Upper lobe of left lung (tissue), 6 donors: Measurements from ENCODE around the gene INO80E. TPM values are rescaled to one million over a fixed set of nuclear protein-coding genes. Genes with fewer than 3 reads are reported as not detected.

ENCODE experiments used
- ATAC-seq, 2 donors: fragments of 200-7000 bp; cut with Tn5 transposase; one replicate each; pipeline ENCODE4 v1.9.1; 2022; ENCODE audit warnings: mild to moderate bottlenecking in 2 of 2, moderate library complexity in 2 of 2; ENCODE audit not compliant: low FRiP score in 2 of 2
- DNase-seq, 2 donors: peaks; one replicate each; pipeline ENCODE4 v3.0.0-alpha.2; 2019 to 2020
- H3K27ac ChIP-seq, 4 donors: fragments of 200-600 bp; sonication (generic); one replicate each; pipeline ENCODE4 v1.5.1; 2016 to 2019
- H3K27me3 ChIP-seq, 4 donors: fragments of 200-600 bp; sonication (generic); one replicate each; pipeline ENCODE4 v1.5.1; 2017 to 2019
- H3K36me3 ChIP-seq, 4 donors: fragments of 200-600 bp; sonication (generic); one replicate each; pipeline ENCODE4 v1.5.1; 2016 to 2019
- H3K4me1 ChIP-seq, 4 donors: fragments of 200-600 bp; sonication (generic); one replicate each; pipeline ENCODE4 v1.5.1; 2018 to 2019
- H3K4me3 ChIP-seq, 4 donors: fragments of 200-600 bp; sonication (generic); one replicate each; pipeline ENCODE4 v1.5.1; 2017 to 2019; ENCODE audit warnings: mild to moderate bottlenecking in 2 of 4, moderate library complexity in 1 of 4
- H3K9me3 ChIP-seq, 4 donors: fragments of 200-600 bp; sonication (generic); one replicate each; pipeline ENCODE4 v1.5.1; 2018 to 2019
- EP300 ChIP-seq, 4 donors: sonication (generic); formaldehyde crosslinking; IDR thresholded peaks; one replicate each; pipeline ENCODE4 v1.5.1; 2017; ENCODE audit warnings: antibody characterized with exemption in 4 of 4, control low read depth in 2 of 4
- POLR2A ChIP-seq, 4 donors: fragments of 450-650 bp; IDR thresholded peaks; one replicate each; pipeline ENCODE4 v1.5.1; 2016 to 2017; ENCODE audit warnings: antibody characterized with exemption in 4 of 4, mild to moderate bottlenecking in 2 of 4
- POLR2AphosphoS5 ChIP-seq, 2 donors: sonication (generic); formaldehyde crosslinking; IDR thresholded peaks; one replicate each; pipeline ENCODE4 v1.5.1; 2017; ENCODE audit warnings: antibody characterized with exemption in 2 of 2
- WGBS, 2 donors: methylation state at CpG; one replicate each; pipeline ENCODE4 v1.1.5; 2017 to 2018; 5-methylcytosine and 5-hydroxymethylcytosine counted together
- total RNA-seq, 6 donors: library from RNA; depleted of rRNA in 4 of 6; stranded (reverse); fragments of >200 nt in 4 of 6; gene quantifications; one replicate each; pipeline versions ENCODE4 v1.1.0 to v1.2.1, GENCODE V29; 2016 to 2021
- TF ChIP-seq, protein P1 (sequence below), 6 experiments: fragments of 450-650 bp in 4 of 6; fragments of 200-600 bp in 2 of 6; sonication (generic) in 2 of 6; IDR thresholded peaks; one replicate each; pipeline ENCODE4 v1.5.1; 2016 to 2019; ENCODE audit warnings: antibody characterized with exemption in 6 of 6
- donor health status: DM: no; HTN: no; CAD: no; lungs with moderate emphysema.
- donor health status: DM: no; HTN: yes; CAD: no; lungs with severe emphysema.

INO80E gene
- total RNA-seq, 6 donors from 2014 or later = 29.5 to 82.8 (median 55.7) TPM

DNA sequence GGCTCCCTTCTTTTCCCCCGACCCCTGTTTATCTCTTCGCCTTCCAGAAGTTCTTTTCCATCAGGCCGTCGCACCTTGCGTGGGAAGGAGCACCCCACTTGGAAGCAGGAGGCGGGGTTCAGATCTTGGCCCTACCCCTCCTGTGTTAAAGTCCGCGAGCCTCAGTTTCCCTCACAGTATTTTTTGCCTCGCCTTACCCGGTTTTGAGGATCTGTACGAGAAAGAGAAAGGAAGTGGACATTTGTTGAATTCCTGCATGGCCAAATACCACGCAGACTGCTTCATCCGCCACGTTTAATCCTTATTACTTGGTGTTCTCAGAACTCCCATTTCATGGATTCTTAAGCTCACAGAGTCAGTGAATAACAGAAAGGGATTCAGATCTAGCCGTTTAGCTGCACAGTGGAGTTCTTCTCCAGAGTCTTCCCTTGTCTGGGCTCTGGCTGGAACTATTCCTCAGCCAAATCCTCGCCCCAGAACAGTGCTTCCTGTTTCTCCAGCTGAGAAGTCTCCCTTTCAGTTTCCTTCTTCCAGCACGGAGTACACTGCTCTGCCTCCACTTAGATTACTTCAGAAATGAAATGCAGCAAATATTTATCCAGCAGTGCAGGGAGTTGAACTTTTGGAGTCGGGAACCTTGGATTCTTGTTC is 33.6 kb upstream of the INO80E start:
- Histone ChIP-seq H3K27me3 (no peaks in the 10 kb centered on the region), H3K4me3 (peak overlapping the region; percentile 53 to 89 (median 74)), H3K27ac (peak overlapping the region; percentile 87 to 97 (median 91)), H3K36me3 (peaks cover 0 to 24% (median 1%) of the 10 kb centered on the region in 4 donors), H3K4me1 (peaks cover 15 to 42% (median 21%) of the 10 kb centered on the region in 4 donors), H3K9me3 (no peaks in the 10 kb centered on the region)
- peak in 1 of 2 donors; percentile 37 for DNase-seq
- WGBS, 2 donors = 4 to 7% methylated on average over 18 of the region's 18 CpGs
- TF ChIP-seq, protein P1, sequence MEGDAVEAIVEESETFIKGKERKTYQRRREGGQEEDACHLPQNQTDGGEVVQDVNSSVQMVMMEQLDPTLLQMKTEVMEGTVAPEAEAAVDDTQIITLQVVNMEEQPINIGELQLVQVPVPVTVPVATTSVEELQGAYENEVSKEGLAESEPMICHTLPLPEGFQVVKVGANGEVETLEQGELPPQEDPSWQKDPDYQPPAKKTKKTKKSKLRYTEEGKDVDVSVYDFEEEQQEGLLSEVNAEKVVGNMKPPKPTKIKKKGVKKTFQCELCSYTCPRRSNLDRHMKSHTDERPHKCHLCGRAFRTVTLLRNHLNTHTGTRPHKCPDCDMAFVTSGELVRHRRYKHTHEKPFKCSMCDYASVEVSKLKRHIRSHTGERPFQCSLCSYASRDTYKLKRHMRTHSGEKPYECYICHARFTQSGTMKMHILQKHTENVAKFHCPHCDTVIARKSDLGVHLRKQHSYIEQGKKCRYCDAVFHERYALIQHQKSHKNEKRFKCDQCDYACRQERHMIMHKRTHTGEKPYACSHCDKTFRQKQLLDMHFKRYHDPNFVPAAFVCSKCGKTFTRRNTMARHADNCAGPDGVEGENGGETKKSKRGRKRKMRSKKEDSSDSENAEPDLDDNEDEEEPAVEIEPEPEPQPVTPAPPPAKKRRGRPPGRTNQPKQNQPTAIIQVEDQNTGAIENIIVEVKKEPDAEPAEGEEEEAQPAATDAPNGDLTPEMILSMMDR (IDR thresholded peaks at IDR 0.05) = no peak
- TF ChIP-seq POLR2AphosphoS5 (IDR thresholded peaks at IDR 0.05) (no peak), POLR2A (IDR thresholded peaks at IDR 0.05) (peak in 1 of 4 donors; percentile 4)
- ATAC-seq = peak; percentile 71 to 76

DNA sequence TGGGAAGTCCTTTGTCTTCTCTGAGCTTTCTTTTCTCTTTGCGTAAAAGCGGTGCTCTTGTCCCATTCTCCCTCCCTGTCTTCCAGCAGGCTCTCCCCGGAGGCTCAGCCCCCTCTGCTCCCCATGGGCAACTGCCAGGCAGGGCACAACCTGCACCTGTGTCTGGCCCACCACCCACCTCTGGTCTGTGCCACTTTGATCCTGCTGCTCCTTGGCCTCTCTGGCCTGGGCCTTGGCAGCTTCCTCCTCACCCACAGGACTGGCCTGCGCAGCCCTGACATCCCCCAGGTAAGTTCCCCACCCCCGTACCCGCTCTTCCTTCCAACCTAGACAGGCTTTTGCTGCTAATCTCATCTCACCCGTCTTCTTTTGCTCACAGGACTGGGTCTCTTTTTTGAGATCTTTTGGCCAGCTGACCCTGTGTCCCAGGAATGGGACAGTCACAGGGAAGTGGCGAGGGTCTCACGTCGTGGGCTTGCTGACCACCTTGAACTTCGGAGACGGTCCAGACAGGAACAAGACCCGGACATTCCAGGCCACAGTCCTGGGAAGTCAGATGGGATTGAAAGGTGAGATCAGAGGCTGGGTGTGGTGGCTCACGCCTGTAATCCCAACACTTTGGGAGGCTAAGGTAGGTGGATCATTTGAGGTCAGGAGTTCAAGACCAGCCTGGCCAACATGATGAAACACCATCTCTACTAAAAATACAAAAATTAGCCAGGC is 32.9 kb upstream of the INO80E start:
- DNase-seq = no peak
- WGBS, 2 donors = 78 to 83% methylated on average over 14 of the region's 14 CpGs
- Histone ChIP-seq H3K4me3 (peak overlapping the region; percentile 53 to 89 (median 74)), H3K9me3 (no peaks in the 10 kb centered on the region), H3K36me3 (peaks cover 2 to 31% (median 6%) of the 10 kb centered on the region in 4 donors), H3K4me1 (peaks cover 15 to 42% (median 21%) of the 10 kb centered on the region in 4 donors), H3K27me3 (no peaks in the 10 kb centered on the region), H3K27ac (peak overlapping the region; percentile 87 to 97 (median 91))
- no peak for ATAC-seq
- TF ChIP-seq, protein P1 (IDR thresholded peaks at IDR 0.05) = no peak
- TF ChIP-seq EP300 (IDR thresholded peaks at IDR 0.05) = no peak
- TF ChIP-seq POLR2A (IDR thresholded peaks at IDR 0.05) = no peak
- TF ChIP-seq POLR2AphosphoS5 (IDR thresholded peaks at IDR 0.05) = no peak

DNA sequence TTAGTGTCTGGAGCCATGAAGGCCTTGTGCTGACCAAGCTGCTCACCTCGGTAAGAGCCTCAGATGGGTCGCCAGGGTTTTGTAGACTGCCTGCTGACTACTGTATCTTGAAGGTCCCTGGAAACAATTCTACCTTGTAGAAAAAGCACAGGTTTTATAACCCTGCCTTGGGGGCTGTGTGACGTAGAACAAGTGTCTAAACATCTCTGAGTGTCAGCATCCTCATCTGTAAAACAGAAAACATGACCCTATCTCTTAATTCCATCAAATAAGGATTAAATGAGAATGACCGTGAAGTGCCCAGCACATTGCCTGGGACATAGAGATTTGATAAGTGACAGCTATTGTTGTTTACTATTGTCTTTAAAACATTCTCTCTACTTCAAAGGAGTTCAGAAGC is 27.8 kb upstream of the INO80E start:
- 93 to 94% methylated on average over 4 of the region's 4 CpGs for WGBS, 2 donors
- peaks cover 10 to 65% (median 27%) of the 10 kb centered on the region in 4 donors for H3K36me3 ChIP-seq
- TF ChIP-seq POLR2A (IDR thresholded peaks at IDR 0.05) (no peak), POLR2AphosphoS5 (IDR thresholded peaks at IDR 0.05) (no peak), EP300 (IDR thresholded peaks at IDR 0.05) (no peak)
- TF ChIP-seq, protein P1 (IDR thresholded peaks at IDR 0.05) = no peak

DNA sequence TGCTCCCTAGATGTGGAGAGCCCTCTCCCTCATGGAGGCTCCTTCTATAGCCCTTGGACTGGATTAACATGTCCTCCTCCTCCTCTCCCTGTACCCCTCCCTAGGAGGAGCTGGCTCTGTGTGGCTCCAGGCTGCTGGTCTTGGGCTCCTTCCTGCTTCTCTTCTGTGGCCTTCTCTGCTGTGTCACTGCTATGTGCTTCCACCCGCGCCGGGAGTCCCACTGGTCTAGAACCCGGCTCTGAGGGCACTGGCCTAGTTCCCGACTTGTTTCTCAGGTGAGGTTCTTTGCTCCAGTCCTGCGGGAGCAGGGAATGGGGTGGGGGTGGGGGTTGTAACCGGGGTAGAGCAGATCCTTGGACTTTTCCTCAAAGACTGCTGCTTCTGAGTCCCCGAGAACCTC is 24.7 kb upstream of the INO80E start:
- Histone ChIP-seq H3K36me3 (peaks cover 10 to 53% (median 25%) of the 10 kb centered on the region in 4 donors), H3K9me3 (no peaks in the 10 kb centered on the region), H3K4me3 (no peak overlapping the region), H3K27ac (no peak overlapping the region), H3K27me3 (no peaks in the 10 kb centered on the region), H3K4me1 (peaks cover 19 to 27% (median 25%) of the 10 kb centered on the region in 4 donors)
- no peak for ATAC-seq
- TF ChIP-seq POLR2A (IDR thresholded peaks at IDR 0.05) (no peak), POLR2AphosphoS5 (IDR thresholded peaks at IDR 0.05) (no peak), EP300 (IDR thresholded peaks at IDR 0.05) (no peak)
- TF ChIP-seq, protein P1 (IDR thresholded peaks at IDR 0.05) = no peak
- 84 to 86% methylated on average over 8 of the region's 8 CpGs for WGBS, 2 donors
- no peak for DNase-seq

More for the DNA sequence above, 27.8 kb upstream of the INO80E start:
- ATAC-seq (no peak), DNase-seq (no peak)
- Histone ChIP-seq H3K27me3 (no peaks in the 10 kb centered on the region), H3K4me1 (peaks cover 5 to 31% (median 15%) of the 10 kb centered on the region in 4 donors), H3K27ac (no peak overlapping the region), H3K9me3 (no peaks in the 10 kb centered on the region), H3K4me3 (no peak overlapping the region)
